C4-2B (cell line): ENCODE measurements around the gene TBXA2R.

Source experiments
- H3K27ac ChIP-seq: fragments of 450-650 bp; 2 replicates; pipeline ENCODE4 v1.5.1; 2017
- ZFX ChIP-seq: fragments of 450-650 bp; IDR thresholded peaks from 2 replicates; pipeline ENCODE4 v1.6.1; 2017
- TF ChIP-seq, protein P1 (sequence below): fragments of 450-650 bp; conservative IDR thresholded peaks from 2 replicates; pipeline ENCODE4 v1.5.1; 2017; ENCODE audit warnings: mild to moderate bottlenecking

Gene TBXA2R

DNA sequence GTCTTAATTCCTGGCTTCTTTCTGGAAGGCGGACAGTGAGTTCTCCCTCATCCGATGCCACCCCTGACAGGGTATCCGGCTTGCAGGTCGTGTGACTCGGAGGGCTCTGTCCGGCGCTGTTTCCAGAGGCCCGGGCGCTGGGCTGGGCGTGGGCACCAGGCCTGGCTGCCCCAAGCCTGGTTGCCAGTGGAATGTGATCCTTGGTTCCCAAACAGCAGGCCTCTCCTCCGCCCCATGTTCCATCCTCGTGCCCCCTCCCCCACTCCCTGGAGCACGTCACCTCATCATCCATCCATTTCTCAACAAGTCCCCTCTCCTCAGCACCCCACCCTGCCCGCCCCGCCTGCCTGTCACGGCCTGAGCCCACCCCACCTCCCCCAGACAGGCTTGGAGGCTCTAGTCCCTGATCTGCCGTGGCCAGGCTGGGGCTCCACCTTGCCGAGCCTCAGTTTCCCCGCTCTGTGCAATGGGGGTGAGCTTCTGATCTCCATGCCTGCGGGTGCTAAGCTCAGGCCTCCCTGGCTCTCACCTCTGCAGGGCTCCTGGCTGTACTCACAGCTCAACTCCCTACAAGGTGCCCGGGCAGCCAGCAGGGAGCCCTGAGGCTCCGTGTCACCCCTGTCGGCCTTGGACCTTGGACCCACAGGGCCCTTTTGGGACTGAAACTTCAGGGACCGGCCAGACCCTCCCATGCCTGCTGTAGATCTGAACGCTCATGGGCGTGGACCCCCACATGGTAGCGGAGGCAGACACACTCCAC is 2.3 kb downstream of the TBXA2R start:
- no peak for TF ChIP-seq ZFX
- TF ChIP-seq, protein P1, sequence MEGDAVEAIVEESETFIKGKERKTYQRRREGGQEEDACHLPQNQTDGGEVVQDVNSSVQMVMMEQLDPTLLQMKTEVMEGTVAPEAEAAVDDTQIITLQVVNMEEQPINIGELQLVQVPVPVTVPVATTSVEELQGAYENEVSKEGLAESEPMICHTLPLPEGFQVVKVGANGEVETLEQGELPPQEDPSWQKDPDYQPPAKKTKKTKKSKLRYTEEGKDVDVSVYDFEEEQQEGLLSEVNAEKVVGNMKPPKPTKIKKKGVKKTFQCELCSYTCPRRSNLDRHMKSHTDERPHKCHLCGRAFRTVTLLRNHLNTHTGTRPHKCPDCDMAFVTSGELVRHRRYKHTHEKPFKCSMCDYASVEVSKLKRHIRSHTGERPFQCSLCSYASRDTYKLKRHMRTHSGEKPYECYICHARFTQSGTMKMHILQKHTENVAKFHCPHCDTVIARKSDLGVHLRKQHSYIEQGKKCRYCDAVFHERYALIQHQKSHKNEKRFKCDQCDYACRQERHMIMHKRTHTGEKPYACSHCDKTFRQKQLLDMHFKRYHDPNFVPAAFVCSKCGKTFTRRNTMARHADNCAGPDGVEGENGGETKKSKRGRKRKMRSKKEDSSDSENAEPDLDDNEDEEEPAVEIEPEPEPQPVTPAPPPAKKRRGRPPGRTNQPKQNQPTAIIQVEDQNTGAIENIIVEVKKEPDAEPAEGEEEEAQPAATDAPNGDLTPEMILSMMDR = no peak
- H3K27ac ChIP-seq = no peak overlapping the region

DNA sequence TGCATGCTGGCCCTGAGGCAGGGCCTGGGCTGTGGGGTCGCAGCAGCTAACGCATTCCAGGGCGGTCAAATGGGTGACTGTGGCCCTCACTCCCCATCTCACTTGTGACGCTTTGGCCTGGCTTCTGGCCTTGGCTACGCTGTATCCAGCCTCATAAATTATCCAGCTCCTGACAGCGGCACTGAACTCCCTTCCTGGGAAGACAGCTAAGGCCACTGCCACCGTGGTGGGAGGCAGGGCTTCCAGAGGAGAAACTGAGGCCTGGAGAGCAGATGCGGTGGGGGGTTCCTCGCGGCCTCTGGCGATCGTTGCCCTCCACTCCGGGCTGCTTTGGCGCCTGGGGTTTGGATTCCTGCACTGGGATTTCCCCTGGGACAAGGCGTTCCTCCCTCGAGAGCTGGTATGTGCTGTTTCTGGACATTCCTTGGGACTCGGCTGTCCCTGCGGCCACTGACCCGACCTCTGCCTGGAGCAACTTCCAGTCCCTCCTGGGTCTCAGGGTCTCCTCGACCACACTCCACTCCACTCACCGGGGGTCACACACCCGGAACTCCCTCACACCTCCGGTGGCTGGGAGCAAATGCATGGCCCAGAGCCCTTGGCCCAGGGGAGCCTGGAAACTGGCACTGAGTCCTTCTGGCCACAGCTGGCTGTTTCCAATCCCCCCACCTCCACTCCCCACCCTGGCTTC is 3.4 kb downstream of the TBXA2R start:
- no peak for TF ChIP-seq ZFX
- TF ChIP-seq, protein P1 = no peak
- no peak overlapping the region for H3K27ac ChIP-seq

DNA sequence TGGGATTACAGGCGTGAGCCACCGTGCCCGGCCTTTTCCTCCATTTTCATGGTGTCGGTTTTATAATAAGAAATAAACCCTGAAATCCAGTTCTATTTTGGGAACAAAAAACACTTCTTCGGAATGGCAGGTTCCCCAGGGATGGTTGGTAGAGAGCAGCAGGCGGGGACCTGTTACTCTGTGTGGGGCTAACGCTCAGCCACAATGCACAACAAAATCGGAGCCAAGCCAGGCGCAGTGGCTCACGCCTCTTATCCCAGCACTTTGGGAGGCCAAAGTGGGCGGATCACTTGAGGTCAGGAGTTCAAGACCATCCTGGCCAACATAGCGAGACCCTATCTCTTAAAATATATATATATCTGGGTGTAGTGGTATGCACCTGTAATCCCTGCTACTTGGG is 5.7 kb downstream of the TBXA2R start:
- no peak for TF ChIP-seq ZFX
- TF ChIP-seq, protein P1 = no peak
- no peak overlapping the region for H3K27ac ChIP-seq

DNA sequence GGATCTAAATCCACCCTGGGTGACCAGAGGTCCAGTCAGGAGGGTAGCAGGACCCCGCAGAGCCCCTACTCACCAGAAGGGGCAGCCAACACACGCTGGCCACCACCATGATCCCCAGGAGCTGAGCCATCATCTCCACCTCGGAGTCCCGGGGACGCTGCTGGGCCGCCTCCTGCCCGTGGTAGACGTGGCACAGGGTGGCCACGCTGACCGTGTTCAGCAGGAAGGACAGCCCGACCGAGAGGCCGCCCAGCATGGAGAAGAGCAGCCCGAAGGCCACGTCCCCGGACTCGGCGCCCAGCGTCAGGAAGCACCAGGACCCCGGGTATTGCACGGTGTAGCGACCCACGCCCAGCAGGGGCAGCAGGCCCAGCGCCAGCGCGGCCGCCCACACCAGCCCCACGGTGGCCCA is 6.9 kb downstream of the TBXA2R start:
- H3K27ac ChIP-seq = no peak overlapping the region
- TF ChIP-seq, protein P1 = no peak
- no peak for TF ChIP-seq ZFX

DNA sequence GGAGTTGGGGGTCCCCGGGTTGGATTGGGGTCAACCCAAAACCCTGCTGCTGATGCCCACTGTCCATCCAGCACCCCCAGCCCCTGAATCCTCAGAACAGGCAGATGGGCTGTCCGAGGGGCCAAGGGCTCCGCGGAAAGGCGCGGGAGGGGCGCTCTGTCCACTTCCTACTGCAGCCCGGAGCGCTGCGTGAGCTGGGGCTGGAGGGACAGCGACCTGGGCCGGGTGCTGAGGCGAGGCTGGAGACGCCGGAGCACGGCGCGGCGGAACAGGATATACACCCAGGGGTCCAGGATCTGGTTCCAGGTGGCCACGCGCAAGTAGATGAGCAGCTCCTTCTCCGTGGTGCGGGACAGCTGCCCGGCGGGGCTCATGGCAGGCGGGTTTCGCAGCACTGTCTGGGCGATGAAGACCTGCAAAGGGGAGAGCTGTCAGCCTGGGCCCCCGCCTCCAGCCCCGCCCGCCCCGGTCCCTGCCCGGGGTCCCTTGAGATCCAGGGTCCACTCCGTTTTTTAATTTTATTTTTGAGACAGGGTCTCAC is 11.1 kb downstream of the TBXA2R start:
- H3K27ac ChIP-seq = no peak overlapping the region
- TF ChIP-seq, protein P1 = no peak
- TF ChIP-seq ZFX = no peak

DNA sequence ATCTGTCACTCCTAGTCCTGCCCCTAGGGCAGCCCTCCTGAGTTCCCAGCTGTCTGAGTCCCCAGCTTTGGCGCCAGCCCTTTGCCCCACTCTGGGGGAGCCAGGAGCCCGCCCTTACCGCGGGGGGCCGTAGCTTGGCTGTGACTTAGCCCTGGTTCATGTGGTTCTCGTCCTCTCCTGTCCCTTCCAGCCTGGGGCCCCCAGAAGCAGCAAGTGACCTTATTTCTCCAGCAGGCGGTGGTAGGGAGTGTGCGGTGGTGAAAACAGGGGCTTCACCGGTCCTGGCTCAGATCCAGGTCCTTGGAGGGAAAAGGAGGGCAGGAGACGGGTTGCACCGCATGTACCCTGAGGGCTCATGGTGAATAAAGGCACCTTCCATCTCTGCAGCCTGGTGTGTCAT is 13.5 kb downstream of the TBXA2R start:
- H3K27ac ChIP-seq = no peak overlapping the region
- no peak for TF ChIP-seq ZFX
- TF ChIP-seq, protein P1 = no peak

DNA sequence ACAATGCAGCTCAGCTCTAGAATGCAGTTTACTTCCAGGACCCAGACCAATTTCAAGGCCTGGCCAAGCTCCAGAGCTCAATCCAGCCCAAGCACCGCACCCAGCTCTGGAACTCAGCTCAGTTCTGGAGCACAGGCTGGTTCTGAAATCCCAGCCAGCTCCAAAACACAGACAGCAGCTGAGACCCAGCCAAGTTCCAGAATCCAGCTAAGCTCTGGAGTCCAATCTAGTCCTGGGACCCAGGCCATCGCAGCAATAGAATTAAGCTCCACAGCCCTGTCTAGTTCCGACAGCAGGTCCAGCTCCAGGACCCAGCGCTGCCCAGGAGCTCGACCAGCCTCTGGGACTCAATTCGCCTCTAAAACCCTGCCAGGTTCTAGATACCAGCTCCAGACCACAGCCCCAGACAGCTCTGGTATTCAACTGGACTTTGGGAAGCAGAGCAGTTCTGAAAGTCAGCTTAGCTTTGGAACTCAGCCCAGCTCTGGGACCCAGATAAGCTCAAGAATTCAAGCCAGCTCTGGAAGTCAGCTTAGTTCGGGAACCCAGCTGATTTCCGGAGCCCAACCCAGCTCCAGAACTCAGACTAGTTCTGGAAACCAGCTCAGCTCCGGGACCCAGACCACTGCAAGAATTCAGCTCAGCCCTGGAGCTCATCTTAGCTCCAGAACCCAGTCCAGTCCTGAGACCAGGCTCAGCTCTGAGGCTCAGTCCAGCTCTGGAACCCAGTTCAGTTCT is 14.6 kb downstream of the TBXA2R start:
- no peak overlapping the region for H3K27ac ChIP-seq
- TF ChIP-seq, protein P1 = no peak
- TF ChIP-seq ZFX = no peak
